ENCODE measurements around the gene ECI1. TPM values are rescaled to one million over a fixed set of nuclear protein-coding genes. Genes with fewer than 3 reads are reported as not detected.
A peak's percentile ranks its signal among the peaks of the same experiment; 100 is the strongest.

ECI1 gene
- polyA plus RNA-seq, 1 donor from 2014 or later = 65.1 TPM

- Mint-ChIP-seq H3K27ac (peak overlapping the region in 1 of 3 donors; percentile 22), H3K36me3 (peaks cover 2% of the 10 kb centered on the region), H3K4me1 (no peaks in the 10 kb centered on the region), H3K9me3 (no peaks in the 10 kb centered on the region), H3K27me3 (peaks cover 7% of the 10 kb centered on the region), H3K4me3 (no peak overlapping the region)
These were observed 15.6 kb downstream of the ECI1 start for GRCh38 chr16:2235695-2236336.

DNA sequence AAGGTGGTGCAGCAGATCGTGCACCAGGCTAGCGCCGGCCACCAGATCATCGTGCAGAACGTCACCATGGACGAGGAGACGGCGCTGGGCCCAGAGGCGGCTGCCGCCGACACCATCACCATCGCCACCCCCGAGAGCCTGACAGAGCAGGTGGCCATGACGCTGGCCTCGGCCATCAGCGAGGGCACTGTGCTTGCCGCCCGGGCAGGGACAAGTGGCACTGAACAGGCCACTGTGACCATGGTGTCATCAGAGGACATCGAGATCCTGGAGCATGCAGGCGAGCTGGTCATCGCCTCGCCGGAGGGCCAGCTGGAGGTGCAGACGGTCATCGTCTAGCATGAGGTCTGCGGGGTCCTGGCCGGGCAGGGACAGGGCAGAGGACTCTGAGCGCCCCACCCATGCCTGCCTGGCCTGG lies 16.1 kb downstream of the ECI1 start:
- Mint-ChIP-seq H3K36me3 (peaks cover 2% of the 10 kb centered on the region), H3K27me3 (peaks cover 7% of the 10 kb centered on the region), H3K9me3 (no peaks in the 10 kb centered on the region), H3K27ac (peak overlapping the region in 1 of 3 donors; percentile 22), H3K4me1 (no peaks in the 10 kb centered on the region), H3K4me3 (no peak overlapping the region)

- H3K27me3 Mint-ChIP-seq = peaks cover 7% of the 10 kb centered on the region
- H3K4me3 Mint-ChIP-seq = no peak overlapping the region
- no peaks in the 10 kb centered on the region for H3K9me3 Mint-ChIP-seq
- H3K36me3 Mint-ChIP-seq = peaks cover 2% of the 10 kb centered on the region
- H3K4me1 Mint-ChIP-seq = no peaks in the 10 kb centered on the region
- H3K27ac Mint-ChIP-seq = no peak overlapping the region
These were observed 16.6 kb downstream of the ECI1 start for GRCh38 chr16:2234813-2235170.

- no peaks in the 10 kb centered on the region for H3K4me1 Mint-ChIP-seq
- no peak overlapping the region for H3K4me3 Mint-ChIP-seq
- peaks cover 2% of the 10 kb centered on the region for H3K36me3 Mint-ChIP-seq
- H3K27ac Mint-ChIP-seq = no peak overlapping the region
- H3K9me3 Mint-ChIP-seq = no peaks in the 10 kb centered on the region
- peaks cover 7% of the 10 kb centered on the region for H3K27me3 Mint-ChIP-seq
These were observed 17.2 kb downstream of the ECI1 start for GRCh38 chr16:2233872-2234812.

DNA sequence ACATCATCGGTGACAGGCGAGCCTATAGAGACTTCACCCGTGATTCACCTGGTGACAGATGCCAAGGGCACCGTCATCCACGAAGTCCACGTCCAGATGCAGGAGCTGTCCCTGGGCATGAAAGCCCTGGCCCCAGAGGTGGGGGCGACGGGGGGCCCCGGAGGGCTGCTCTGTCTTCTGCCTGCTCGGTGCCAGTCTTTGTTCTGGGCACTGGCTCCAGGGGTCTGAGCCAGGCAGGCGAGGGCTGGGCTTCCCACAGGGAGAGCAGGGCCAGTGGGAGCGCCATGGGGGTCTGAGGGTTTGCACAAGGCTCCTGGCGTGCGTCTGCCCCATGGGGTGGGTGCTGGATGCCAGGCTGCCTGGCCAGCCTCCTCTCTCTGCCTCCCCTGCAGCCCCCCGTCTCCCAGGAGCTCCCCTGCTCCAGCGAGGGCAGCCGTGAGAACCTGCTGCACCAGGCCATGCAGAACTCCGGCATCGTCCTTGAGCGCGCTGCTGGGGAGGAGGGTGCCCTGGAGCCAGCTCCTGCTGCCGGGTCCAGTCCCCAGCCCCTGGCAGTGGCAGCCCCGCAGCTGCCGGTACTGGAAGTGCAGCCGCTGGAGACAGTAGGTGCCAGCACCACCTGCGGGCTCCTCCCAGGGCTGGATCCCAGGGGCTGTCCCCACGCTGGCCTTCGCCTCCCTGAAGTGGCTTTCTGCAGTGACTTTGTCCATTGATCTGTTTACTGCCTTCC lies 18.2 kb downstream of the ECI1 start:
- Mint-ChIP-seq H3K27me3 (peaks cover 7% of the 10 kb centered on the region), H3K9me3 (no peaks in the 10 kb centered on the region), H3K27ac (no peak overlapping the region), H3K36me3 (peaks cover 2% of the 10 kb centered on the region), H3K4me1 (no peaks in the 10 kb centered on the region), H3K4me3 (no peak overlapping the region)

GRCh38 chr16:2232094-2232990 lies 19.0 kb downstream of the ECI1 start:
- Mint-ChIP-seq H3K9me3 (no peaks in the 10 kb centered on the region), H3K4me3 (no peak overlapping the region), H3K36me3 (peaks cover 2% of the 10 kb centered on the region), H3K4me1 (no peaks in the 10 kb centered on the region), H3K27ac (no peak overlapping the region), H3K27me3 (peaks cover 5% of the 10 kb centered on the region)

DNA sequence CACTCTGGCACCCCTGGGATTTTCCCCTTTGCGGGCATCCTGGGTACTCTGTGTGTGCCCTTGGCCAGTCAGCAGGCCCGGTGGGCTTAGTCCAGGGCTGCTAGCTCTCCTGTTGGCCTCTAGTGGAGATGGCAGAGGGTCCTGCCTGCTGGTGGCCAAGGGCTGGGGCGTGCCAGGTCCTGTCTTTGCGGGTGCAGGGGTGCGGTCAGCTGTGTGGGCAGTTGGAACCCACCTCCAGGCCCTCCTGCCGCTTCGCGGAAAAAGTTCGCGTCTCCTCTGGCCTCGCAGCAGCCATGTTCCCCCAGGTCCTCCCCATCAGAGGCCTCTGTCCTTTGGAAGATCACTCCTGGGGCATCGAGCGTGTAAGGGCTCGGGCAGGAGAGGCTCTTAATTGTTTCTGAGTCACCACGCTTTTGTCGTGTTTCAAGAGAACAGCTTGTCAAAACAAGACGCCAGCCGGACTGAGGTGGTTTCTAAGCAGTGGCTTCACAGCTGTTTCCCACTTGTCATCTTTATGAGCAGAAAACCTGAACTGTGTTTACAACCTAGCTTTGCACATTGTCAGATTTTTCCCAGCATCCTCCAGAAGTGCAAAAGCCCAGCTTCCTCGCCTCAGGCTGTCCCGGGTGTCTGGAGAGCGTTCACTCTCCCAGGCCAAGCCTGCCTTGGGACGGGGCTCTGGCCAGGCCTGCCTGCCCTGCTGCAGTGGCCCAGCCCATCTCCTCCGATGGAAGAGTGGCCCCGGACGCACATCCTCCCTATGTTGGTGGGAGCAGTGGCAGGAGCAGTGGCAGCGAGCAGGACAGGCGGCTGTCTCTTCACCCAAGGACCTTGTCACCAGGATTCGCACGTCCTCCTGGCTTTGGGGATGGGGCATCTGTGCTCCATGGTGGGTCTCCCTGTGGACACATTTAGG lies 20.1 kb downstream of the ECI1 start:
- Mint-ChIP-seq H3K36me3 (peaks cover 2% of the 10 kb centered on the region), H3K27ac (no peak overlapping the region), H3K9me3 (no peaks in the 10 kb centered on the region), H3K27me3 (peaks cover 5% of the 10 kb centered on the region), H3K4me3 (no peak overlapping the region), H3K4me1 (peaks cover 0 to under 1% (median 0%) of the 10 kb centered on the region in 3 donors)

DNA sequence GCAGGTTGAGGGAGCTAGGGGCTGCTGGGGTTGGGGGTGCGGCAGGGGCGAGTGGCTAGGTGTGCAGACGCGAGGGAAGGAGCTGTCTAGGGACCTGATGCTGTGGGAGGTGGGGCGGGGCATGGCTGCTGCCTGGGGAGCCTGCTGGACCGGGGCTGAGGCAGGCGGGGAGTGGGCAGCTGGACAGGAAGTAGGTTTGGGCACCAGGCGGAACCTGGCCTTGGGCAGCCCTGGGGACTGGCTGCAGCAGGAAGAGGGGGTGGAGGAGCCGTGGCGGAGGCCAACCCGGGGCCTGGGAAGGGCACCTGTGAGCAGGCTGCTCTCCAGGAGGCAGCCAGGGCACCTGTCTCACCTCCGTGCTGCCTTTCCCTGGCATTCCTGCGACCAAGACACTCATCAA lies 21.0 kb downstream of the ECI1 start:
- Mint-ChIP-seq H3K9me3 (no peaks in the 10 kb centered on the region), H3K27me3 (peaks cover 3% of the 10 kb centered on the region), H3K4me3 (no peak overlapping the region), H3K27ac (no peak overlapping the region), H3K4me1 (peaks cover 0 to 4% (median 2%) of the 10 kb centered on the region in 3 donors), H3K36me3 (peaks cover 2% of the 10 kb centered on the region)

DNA sequence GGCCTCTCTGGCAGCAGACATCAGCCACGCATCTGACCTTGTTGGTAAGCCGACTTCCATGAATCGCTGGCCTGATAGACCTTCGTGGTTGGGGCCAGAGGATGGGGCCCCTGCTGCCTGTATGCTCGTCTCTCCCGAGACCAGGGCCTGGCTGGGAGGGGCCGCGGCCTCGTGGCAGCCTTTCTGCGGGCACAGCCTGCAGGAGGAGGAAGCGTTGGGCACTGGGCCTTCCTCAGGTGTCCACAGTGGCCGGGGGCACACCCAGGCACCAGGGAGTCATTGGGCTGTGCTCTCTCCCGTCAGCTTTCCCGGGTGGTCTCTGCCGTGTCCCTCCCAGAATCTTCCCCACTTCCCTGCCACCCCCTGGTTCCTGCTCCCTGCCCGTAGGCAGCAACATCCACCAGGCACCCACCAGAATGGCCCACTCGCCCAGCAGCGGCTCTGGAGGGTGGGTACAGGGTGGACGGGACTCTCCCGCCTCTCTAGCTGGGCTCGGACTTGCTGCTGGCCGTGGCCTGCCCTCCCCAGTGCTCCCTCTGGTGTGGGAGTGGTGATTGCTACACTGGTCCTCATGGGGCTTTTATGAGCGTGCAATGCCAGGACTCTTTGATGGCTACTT lies 21.6 kb downstream of the ECI1 start:
- no peak overlapping the region for H3K27ac Mint-ChIP-seq
- H3K4me1 Mint-ChIP-seq = peaks cover 0 to 4% (median 3%) of the 10 kb centered on the region in 3 donors
- H3K9me3 Mint-ChIP-seq = no peaks in the 10 kb centered on the region
- no peak overlapping the region for H3K4me3 Mint-ChIP-seq
- no peaks in the 10 kb centered on the region for H3K27me3 Mint-ChIP-seq
- peaks cover under 1% of the 10 kb centered on the region for H3K36me3 Mint-ChIP-seq

GRCh38 chr16:2229091-2229490 lies 22.3 kb downstream of the ECI1 start:
- Mint-ChIP-seq H3K27ac (no peak overlapping the region), H3K4me1 (peaks cover 0 to 7% (median 5%) of the 10 kb centered on the region in 3 donors), H3K27me3 (no peaks in the 10 kb centered on the region), H3K9me3 (no peaks in the 10 kb centered on the region), H3K36me3 (no peaks in the 10 kb centered on the region), H3K4me3 (no peak overlapping the region)

DNA sequence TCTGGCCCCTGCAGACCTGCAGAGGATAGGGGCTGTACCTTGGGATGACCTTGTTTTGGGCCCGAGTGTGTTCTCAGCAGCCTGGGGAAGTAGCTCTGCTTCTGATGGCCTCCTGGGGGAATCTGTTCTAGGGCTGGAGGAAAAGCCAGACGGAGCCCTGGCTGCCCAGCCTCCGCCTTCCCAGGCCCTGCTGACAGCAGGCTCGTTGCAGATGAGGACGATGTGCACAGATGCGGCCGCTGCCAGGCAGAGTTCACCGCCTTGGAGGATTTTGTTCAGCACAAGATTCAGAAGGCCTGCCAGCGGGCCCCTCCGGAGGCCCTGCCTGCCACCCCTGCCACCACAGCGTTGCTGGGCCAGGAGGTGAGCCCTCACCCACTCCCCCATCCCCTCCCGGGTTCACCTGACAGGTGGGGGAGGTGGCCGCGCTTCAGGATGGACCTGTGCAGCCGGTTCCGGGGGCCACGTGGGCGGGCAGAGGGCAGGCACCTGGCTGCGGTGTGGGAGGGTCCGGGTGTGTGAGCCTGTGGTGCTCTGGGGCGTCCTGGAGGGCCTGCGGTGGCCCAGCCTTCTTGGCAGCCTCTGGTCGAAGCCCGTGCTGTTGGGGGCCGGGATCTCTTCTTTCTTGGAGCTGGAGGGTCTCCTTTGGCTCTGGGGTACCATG lies 23.1 kb downstream of the ECI1 start:
- no peaks in the 10 kb centered on the region for H3K9me3 Mint-ChIP-seq
- no peaks in the 10 kb centered on the region for H3K36me3 Mint-ChIP-seq
- no peaks in the 10 kb centered on the region for H3K27me3 Mint-ChIP-seq
- H3K4me1 Mint-ChIP-seq = peaks cover 0 to 7% (median 5%) of the 10 kb centered on the region in 3 donors
- H3K27ac Mint-ChIP-seq = no peak overlapping the region
- H3K4me3 Mint-ChIP-seq = no peak overlapping the region

GRCh38 chr16:2226918-2227317 lies 24.5 kb downstream of the ECI1 start:
- H3K4me1 Mint-ChIP-seq = peaks cover 0 to 7% (median 5%) of the 10 kb centered on the region in 3 donors
- no peaks in the 10 kb centered on the region for H3K27me3 Mint-ChIP-seq
- no peaks in the 10 kb centered on the region for H3K9me3 Mint-ChIP-seq
- no peak overlapping the region for H3K27ac Mint-ChIP-seq
- no peaks in the 10 kb centered on the region for H3K36me3 Mint-ChIP-seq
- H3K4me3 Mint-ChIP-seq = peak overlapping the region in 1 of 4 donors; percentile 73
